Activated CD8-positive, alpha-beta T cell treated with anti-CD3 and anti-CD28 coated beads, Interleukin-2, amount 10 ng/mL, durations not matched to agents 7 days and 5 days (primary cell): Measurements from ENCODE around the gene LIG1. TPM values are rescaled to one million over a fixed set of nuclear protein-coding genes. Genes with fewer than 3 reads are reported as not detected.

Experiments
- ATAC-seq: fragments of 150-1000 bp; cut with Tn5 transposase; one replicate; pipeline ENCODE4 v1.10.0; 2021; ENCODE audit warnings: moderate library complexity
- CTCF ChIA-PET: fragments of 350-600 bp; sonication (Branson Sonifier 250); formaldehyde crosslinking; loops from one replicate; lab custom pipeline; 2021; ENCODE audit warnings: antibody characterized with exemption; lab: Charles Lee
- POLR2A ChIA-PET: fragments of 350-600 bp; sonication (Branson Sonifier 250); formaldehyde crosslinking; loops from one replicate; lab custom pipeline; 2021; ENCODE audit warnings: antibody characterized with exemption; lab: Charles Lee
- DNase-seq: peaks from one replicate; pipeline ENCODE4 v3.0.0-alpha.2; 2020
- H3K27ac Mint-ChIP-seq: one replicate; pipeline ENCODE4 v1.8.0; 2021; ENCODE audit warnings: mild to moderate bottlenecking, mixed read lengths
- H3K27me3 Mint-ChIP-seq: one replicate; pipeline ENCODE4 v1.8.0; 2021; ENCODE audit warnings: low read depth, mixed read lengths
- H3K36me3 Mint-ChIP-seq: one replicate; pipeline ENCODE4 v1.8.0; 2021; ENCODE audit warnings: low read depth, mixed read lengths
- H3K4me1 Mint-ChIP-seq: one replicate; pipeline ENCODE4 v1.8.0; 2021; ENCODE audit warnings: low read depth, mixed read lengths
- H3K4me3 Mint-ChIP-seq: one replicate; pipeline ENCODE4 v1.8.0; 2021; ENCODE audit warnings: mild to moderate bottlenecking, mixed read lengths
- H3K9me3 Mint-ChIP-seq: one replicate; pipeline ENCODE4 v1.8.0; 2022; ENCODE audit warnings: mixed read lengths; ENCODE audit not compliant: insufficient read depth
- total RNA-seq, 2 experiments: library from RNA; stranded (reverse); gene quantifications; one replicate each; pipeline ENCODE4 v1.2.3, GENCODE V29; 2021

The LIG1 gene
- total RNA-seq, 2 experiments from 2014 or later: 190 to 198 TPM

- H3K27ac Mint-ChIP-seq: no peak overlapping the region
These were observed 20.7 kb downstream of the LIG1 start for GRCh38 chr19:48149430-48149829.

GRCh38 chr19:48148576-48148975 is 21.6 kb downstream of the LIG1 start:
- ATAC-seq (no peak), DNase-seq (no peak)
- no peaks in the 10 kb centered on the region for H3K9me3 Mint-ChIP-seq
- H3K36me3 Mint-ChIP-seq: peaks cover 50% of the 10 kb centered on the region
- H3K4me1 Mint-ChIP-seq: peaks cover 4% of the 10 kb centered on the region
- no peak overlapping the region for H3K4me3 Mint-ChIP-seq
- ChIA-PET POLR2A (no interaction called here), CTCF (no interaction called here)
- no peaks in the 10 kb centered on the region for H3K27me3 Mint-ChIP-seq
- peak overlapping the region; percentile 43 for H3K27ac Mint-ChIP-seq

More at GRCh38 chr19:48149430-48149829, 20.7 kb downstream of the LIG1 start:
- Mint-ChIP-seq H3K27me3 (no peaks in the 10 kb centered on the region), H3K4me3 (no peak overlapping the region), H3K36me3 (peaks cover 50% of the 10 kb centered on the region), H3K9me3 (no peaks in the 10 kb centered on the region), H3K4me1 (peaks cover 4% of the 10 kb centered on the region)
- ATAC-seq (no peak), DNase-seq (no peak)
- ChIA-PET CTCF (no interaction called here), POLR2A (interaction anchor here (0.6 kb wide), 1 partner anchor 181 kb away, joined by 3 read pairs; no protein-coding TSS in a partner anchor)

GRCh38 chr19:48147597-48148175 is 22.5 kb downstream of the LIG1 start:
- DNase-seq (no peak), ATAC-seq (no peak)
- H3K27me3 Mint-ChIP-seq: no peaks in the 10 kb centered on the region
- POLR2A ChIA-PET: interaction anchor here (0.6 kb wide), 1 partner anchor 99 kb away, joined by 3 read pairs; no protein-coding TSS in a partner anchor
- H3K27ac Mint-ChIP-seq: no peak overlapping the region
- no peaks in the 10 kb centered on the region for H3K9me3 Mint-ChIP-seq
- H3K36me3 Mint-ChIP-seq: peaks cover 56% of the 10 kb centered on the region
- peaks cover 4% of the 10 kb centered on the region for H3K4me1 Mint-ChIP-seq
- H3K4me3 Mint-ChIP-seq: no peak overlapping the region
- CTCF ChIA-PET: interaction anchor here (1.2 kb wide), 1 partner anchor 40 kb away, joined by 3 read pairs; no protein-coding TSS in a partner anchor

GRCh38 chr19:48139053-48139452 is 31.1 kb downstream of the LIG1 start:
- no peak overlapping the region for H3K4me3 Mint-ChIP-seq
- CTCF ChIA-PET: no interaction called here
- peaks cover 48% of the 10 kb centered on the region for H3K36me3 Mint-ChIP-seq
- POLR2A ChIA-PET: no interaction called here
- no peak for DNase-seq
- H3K27me3 Mint-ChIP-seq: no peaks in the 10 kb centered on the region
- H3K9me3 Mint-ChIP-seq: no peaks in the 10 kb centered on the region
- ATAC-seq: no peak
- peak overlapping the region; percentile 3 for H3K27ac Mint-ChIP-seq
- H3K4me1 Mint-ChIP-seq: no peaks in the 10 kb centered on the region

GRCh38 chr19:48137411-48137810 is 32.7 kb downstream of the LIG1 start:
- ChIA-PET CTCF (no interaction called here), POLR2A (no interaction called here)
- peaks cover 42% of the 10 kb centered on the region for H3K36me3 Mint-ChIP-seq
- DNase-seq (no peak), ATAC-seq (no peak)
- H3K4me1 Mint-ChIP-seq: no peaks in the 10 kb centered on the region
- no peaks in the 10 kb centered on the region for H3K9me3 Mint-ChIP-seq
- H3K27ac Mint-ChIP-seq: no peak overlapping the region
- H3K4me3 Mint-ChIP-seq: no peak overlapping the region
- H3K27me3 Mint-ChIP-seq: no peaks in the 10 kb centered on the region

- Mint-ChIP-seq H3K36me3 (peaks cover 45% of the 10 kb centered on the region), H3K4me3 (no peak overlapping the region), H3K4me1 (no peaks in the 10 kb centered on the region), H3K27ac (no peak overlapping the region), H3K27me3 (no peaks in the 10 kb centered on the region), H3K9me3 (no peaks in the 10 kb centered on the region)
- ATAC-seq (no peak), DNase-seq (no peak)
- CTCF ChIA-PET: no interaction called here
- POLR2A ChIA-PET: no interaction called here
These were observed 33.6 kb downstream of the LIG1 start for GRCh38 chr19:48136547-48136946.

GRCh38 chr19:48135411-48135810 is 34.7 kb downstream of the LIG1 start:
- Mint-ChIP-seq H3K27ac (peak overlapping the region; percentile 61), H3K36me3 (peaks cover 45% of the 10 kb centered on the region), H3K4me3 (no peak overlapping the region), H3K4me1 (no peaks in the 10 kb centered on the region), H3K27me3 (no peaks in the 10 kb centered on the region), H3K9me3 (no peaks in the 10 kb centered on the region)
- no peak for ATAC-seq
- ChIA-PET POLR2A (no interaction called here), CTCF (no interaction called here)
- no peak for DNase-seq

GRCh38 chr19:48133094-48133493 is 37.0 kb downstream of the LIG1 start:
- Mint-ChIP-seq H3K27me3 (no peaks in the 10 kb centered on the region), H3K9me3 (no peaks in the 10 kb centered on the region), H3K27ac (no peak overlapping the region), H3K4me1 (no peaks in the 10 kb centered on the region), H3K4me3 (no peak overlapping the region), H3K36me3 (peaks cover 47% of the 10 kb centered on the region)
- ATAC-seq: no peak
- CTCF ChIA-PET: no interaction called here
- POLR2A ChIA-PET: no interaction called here
- no peak for DNase-seq

- no peak overlapping the region for H3K27ac Mint-ChIP-seq
- no peak for ATAC-seq
- no peaks in the 10 kb centered on the region for H3K27me3 Mint-ChIP-seq
- ChIA-PET CTCF (interaction anchor here (1.8 kb wide), 1 partner anchor 17 kb away, joined by 6 read pairs; the partner anchor contains the start of gene PLA2G4C), POLR2A (interaction anchor here (0.5 kb wide), 1 partner anchor 1676 kb away, joined by 3 read pairs; no protein-coding TSS in a partner anchor)
- peaks cover 7% of the 10 kb centered on the region for H3K4me1 Mint-ChIP-seq
- no peak overlapping the region for H3K4me3 Mint-ChIP-seq
- H3K36me3 Mint-ChIP-seq: peaks cover 65% of the 10 kb centered on the region
- DNase-seq: no peak
- H3K9me3 Mint-ChIP-seq: no peaks in the 10 kb centered on the region
These were observed 42.6 kb downstream of the LIG1 start for GRCh38 chr19:48127561-48127960.

- CTCF ChIA-PET: interaction anchor here (0.7 to 3.2 kb wide), 5 partner anchors 14 to 161 kb away, joined by 3 to 11 read pairs (median 4); partner anchors contain the start of gene PLA2G4C
- DNase-seq (no peak), ATAC-seq (no peak)
- H3K27me3 Mint-ChIP-seq: no peaks in the 10 kb centered on the region
- peaks cover 15% of the 10 kb centered on the region for H3K4me1 Mint-ChIP-seq
- H3K27ac Mint-ChIP-seq: no peak overlapping the region
- no peak overlapping the region for H3K4me3 Mint-ChIP-seq
- POLR2A ChIA-PET: interaction anchor here (2.5 kb wide), 1 partner anchor 13 kb away, joined by 11 read pairs; the partner anchor contains the start of gene PLA2G4C
- H3K36me3 Mint-ChIP-seq: peaks cover 69% of the 10 kb centered on the region
- no peaks in the 10 kb centered on the region for H3K9me3 Mint-ChIP-seq
These were observed 46.1 kb downstream of the LIG1 start for GRCh38 chr19:48123907-48124651.

GRCh38 chr19:48122421-48122820 is 47.7 kb downstream of the LIG1 start:
- CTCF ChIA-PET: interaction anchor here (1.1 kb wide), 1 partner anchor 30 kb away, joined by 4 read pairs; no protein-coding TSS in a partner anchor
- peaks cover 67% of the 10 kb centered on the region for H3K36me3 Mint-ChIP-seq
- peak overlapping the region; percentile 81 for H3K27ac Mint-ChIP-seq
- no peaks in the 10 kb centered on the region for H3K27me3 Mint-ChIP-seq
- POLR2A ChIA-PET: interaction anchor here (2.5 kb wide), 1 partner anchor 12 kb away, joined by 11 read pairs; the partner anchor contains the start of gene PLA2G4C
- DNase-seq (no peak), ATAC-seq (no peak)
- H3K9me3 Mint-ChIP-seq: no peaks in the 10 kb centered on the region
- no peak overlapping the region for H3K4me3 Mint-ChIP-seq
- H3K4me1 Mint-ChIP-seq: peaks cover 24% of the 10 kb centered on the region
